ENCODE results near the gene CITED2.
"Not testable (repeated sequence)": the region's sequence is repeated elsewhere in the genome, so short reads cannot be mapped to it uniquely, and the experiment has no call there.

The CITED2 gene

GRCh38 chr6:139369068-139369467, 5.4 kb downstream of the CITED2 start:
- H3K4me3 ChIP-seq (ENCODE audit: low read depth, low read length): no peak overlapping the region
- in situ Hi-C loops (cut with HindIII; ENCODE audit: low sequenced_read_pairs): no loop called here
- no peak for TF ChIP-seq CTCF (IDR thresholded peaks at IDR 0.05; ENCODE audit: low read depth, low read length, missing control alignments)
- no peak for DNase-seq (ENCODE audit: low read depth)

DNA sequence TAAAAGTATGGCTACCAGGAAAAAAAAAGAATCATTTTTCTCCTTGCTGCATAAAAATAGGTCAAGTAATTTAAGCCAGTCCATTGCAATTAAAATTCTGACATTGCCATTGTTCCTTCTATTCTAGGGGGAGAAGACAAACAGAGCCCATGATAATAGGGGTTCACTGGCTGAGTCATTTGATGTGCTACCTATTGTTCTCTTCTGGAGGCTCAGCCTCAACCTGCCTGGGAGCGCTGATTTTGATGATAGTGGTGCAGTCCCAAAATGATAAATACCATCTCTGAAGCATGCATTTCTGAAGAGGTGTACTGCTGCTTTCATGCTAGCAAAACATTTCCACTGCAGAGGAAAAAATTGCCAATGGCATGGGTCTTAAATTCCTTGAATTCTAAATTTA, 5.8 kb downstream of the CITED2 start:
- no peak for TF ChIP-seq CTCF (IDR thresholded peaks at IDR 0.05; ENCODE audit: low read depth, low read length, missing control alignments)
- DNase-seq (ENCODE audit: low read depth): no peak
- in situ Hi-C loops (cut with HindIII; ENCODE audit: low sequenced_read_pairs): no loop called here
- H3K4me3 ChIP-seq (ENCODE audit: low read depth, low read length): no peak overlapping the region

DNA sequence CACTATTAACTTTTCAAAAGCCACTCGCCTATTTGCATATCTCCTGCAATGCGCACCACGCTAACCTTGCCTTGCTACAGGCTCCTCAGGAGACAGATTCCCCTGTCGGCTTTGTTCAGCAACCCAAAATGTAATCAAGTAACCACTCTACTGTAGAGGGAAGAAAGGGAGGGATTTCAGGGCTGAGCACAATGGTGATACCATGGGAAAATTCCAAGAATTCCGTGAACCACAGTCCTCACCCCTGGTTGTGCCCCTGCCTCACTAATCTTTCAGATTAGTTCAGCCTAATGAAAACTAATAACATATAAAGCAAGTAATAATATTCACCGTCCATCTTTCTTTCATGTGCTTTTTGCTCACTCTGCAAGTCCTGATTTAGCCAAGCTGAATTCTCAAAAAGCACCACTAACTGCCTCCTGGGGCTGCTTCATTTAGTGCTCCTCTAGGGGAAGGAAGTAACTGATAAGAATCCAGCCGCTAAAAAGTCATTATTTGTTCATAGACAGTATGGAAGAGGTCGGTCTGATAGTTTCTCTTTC, 6.6 kb downstream of the CITED2 start:
- no peak overlapping the region for H3K4me3 ChIP-seq (ENCODE audit: low read depth, low read length)
- no peak for TF ChIP-seq CTCF (IDR thresholded peaks at IDR 0.05; ENCODE audit: low read depth, low read length, missing control alignments)
- in situ Hi-C loops (cut with HindIII; ENCODE audit: low sequenced_read_pairs): no loop called here
- DNase-seq (ENCODE audit: low read depth): peak; percentile 26

- TF ChIP-seq CTCF (IDR thresholded peaks at IDR 0.05; ENCODE audit: low read depth, low read length, missing control alignments): no peak
- in situ Hi-C loops (cut with HindIII; ENCODE audit: low sequenced_read_pairs): no loop called here
- H3K4me3 ChIP-seq (ENCODE audit: low read depth, low read length): no peak overlapping the region
- DNase-seq (ENCODE audit: low read depth): no peak
Observed at GRCh38 chr6:139364982-139365379, 9.5 kb downstream of the CITED2 start.

- DNase-seq (ENCODE audit: low read depth): peak; percentile 31
- no peak overlapping the region for H3K4me3 ChIP-seq (ENCODE audit: low read depth, low read length)
- peak; percentile 37 for TF ChIP-seq CTCF (IDR thresholded peaks at IDR 0.05; ENCODE audit: low read depth, low read length, missing control alignments)
- in situ Hi-C loops (cut with HindIII; ENCODE audit: low sequenced_read_pairs): no loop called here
Observed at GRCh38 chr6:139364302-139364981, 10.0 kb downstream of the CITED2 start.

GRCh38 chr6:139363797-139364196, 10.7 kb downstream of the CITED2 start:
- H3K4me3 ChIP-seq (ENCODE audit: low read depth, low read length); DNase-seq (ENCODE audit: low read depth); in situ Hi-C loops (cut with HindIII; ENCODE audit: low sequenced_read_pairs): not testable (repeated sequence)

GRCh38 chr6:139363123-139363522, 11.3 kb downstream of the CITED2 start:
- H3K4me3 ChIP-seq (ENCODE audit: low read depth, low read length); DNase-seq (ENCODE audit: low read depth); in situ Hi-C loops (cut with HindIII; ENCODE audit: low sequenced_read_pairs): not testable (repeated sequence)
